GM12892 (cell line): ENCODE data around the gene CDK11B.
"Not testable (repeated sequence)": the region's sequence is repeated elsewhere in the genome, so short reads cannot be mapped to it uniquely, and the experiment has no call there.

Experiments
- POLR2A ChIP-seq: IDR thresholded peaks from 2 replicates; pipeline ENCODE4 v1.6.1; 2011; ENCODE audit warnings: low read depth, low read length, control low read depth
- POLR2AphosphoS5 ChIP-seq: IDR thresholded peaks from 2 replicates; pipeline ENCODE4 v1.6.1; 2011; ENCODE audit warnings: low read depth, low read length, control low read depth

- not testable (repeated sequence) for TF ChIP-seq POLR2A, POLR2AphosphoS5
These were observed 32.6 kb upstream of the CDK11B start for GRCh38 chr1:1691443-1691842.
